Stomach (tissue), 9 donors: ENCODE results near the gene DNAH10. TPM values are rescaled to one million over a fixed set of nuclear protein-coding genes. Genes with fewer than 3 reads are reported as not detected.

Experiments
- DNase-seq, 2 donors: peaks; one replicate each; pipeline versions ENCODE4 v3.0.0 to v3.0.0-alpha.2; 2013 to 2019
- H3K27ac ChIP-seq, 5 donors: fragments of 200-600 bp in 4 of 5; sonication (generic) in 4 of 5; one replicate each; pipeline ENCODE4 v1.5.1; 2013 to 2019; ENCODE audit warnings: mild to moderate bottlenecking in 1 of 5, moderate library complexity in 1 of 5
- H3K27me3 ChIP-seq, 3 donors: fragments of 200-600 bp; sonication (generic); one replicate each; pipeline ENCODE4 v1.5.1; 2017 to 2019; ENCODE audit warnings: mixed run types in 1 of 3
- H3K36me3 ChIP-seq, 4 donors: fragments of 200-600 bp; sonication (generic); 1 replicate in 3 of 4; 2 replicates in 1 of 4; pipeline ENCODE4 v1.5.1; 2016 to 2019
- H3K4me1 ChIP-seq, 4 donors: fragments of 200-600 bp; sonication (generic); one replicate each; pipeline ENCODE4 v1.5.1; 2016 to 2019
- H3K4me3 ChIP-seq, 4 donors: fragments of 200-600 bp; sonication (generic) in 3 of 4; one replicate each; pipeline ENCODE4 v1.5.1; 2016 to 2019; ENCODE audit warnings: mild to moderate bottlenecking in 1 of 4
- H3K9me3 ChIP-seq, 4 donors: fragments of 200-600 bp; sonication (generic); one replicate each; pipeline ENCODE4 v1.5.1; 2016 to 2019
- EP300 ChIP-seq: sonication (generic); formaldehyde crosslinking; IDR thresholded peaks from one replicate; pipeline ENCODE4 v1.6.1; 2017; ENCODE audit warnings: antibody characterized with exemption
- POLR2A ChIP-seq, 4 donors: fragments of 450-650 bp; IDR thresholded peaks; one replicate each; pipeline ENCODE4 v1.6.1; 2016; ENCODE audit warnings: antibody characterized with exemption in 4 of 4, control low read depth in 2 of 4, mild to moderate bottlenecking in 1 of 4, moderate library complexity in 1 of 4
- POLR2AphosphoS5 ChIP-seq, 3 donors: sonication (generic); formaldehyde crosslinking; IDR thresholded peaks; one replicate each; pipeline ENCODE4 v1.6.1; 2016; ENCODE audit warnings: antibody characterized with exemption in 3 of 3
- WGBS, 5 donors: extraction: QIAGEN DNeasy Blood & Tissue Kit in 3 of 5; methylation state at CpG; one replicate each; pipeline versions ENCODE4 v1.1.5 to v1.1.7; 2013 to 2018; 5-methylcytosine and 5-hydroxymethylcytosine counted together
- intact Hi-C: fragments of 100-400 bp; cut with DNase I; formaldehyde crosslinking; loops from one replicate; pipeline ENCODE4 v1.15.1; 2023; ENCODE audit warnings: low total_unique reads
- polyA plus RNA-seq, 3 donors: library from polyadenylated mRNA; stranded (reverse); fragments of 200-250 nt; gene quantifications; one replicate each; pipeline ENCODE4 v1.2.3, GENCODE V29; 2013
- total RNA-seq, 5 donors: library from RNA; depleted of rRNA; stranded (reverse); fragments of >200 nt; gene quantifications; one replicate each; pipeline versions ENCODE4 v1.1.0 to v1.2.3, GENCODE V29; 2014 to 2016
- TF ChIP-seq, protein P1 (sequence below), 7 experiments: fragments of 450-650 bp in 4 of 7; fragments of 200-600 bp in 3 of 7; sonication (generic) in 3 of 7; IDR thresholded peaks; one replicate each; pipeline ENCODE4 v1.5.1; 2016 to 2019; ENCODE audit warnings: antibody characterized with exemption in 7 of 7, control low read depth in 2 of 7, mild to moderate bottlenecking in 1 of 7
- donor health status: healthy with polysubstance abuse.
- donor health status: Bipolar disorder and iron deficiency.
- donor health status: healthy.

DNAH10 gene
- total and polyA plus RNA-seq, 8 donors, result under 0.01 to 0.92 (median 0.15) TPM; not detected in 3

DNA sequence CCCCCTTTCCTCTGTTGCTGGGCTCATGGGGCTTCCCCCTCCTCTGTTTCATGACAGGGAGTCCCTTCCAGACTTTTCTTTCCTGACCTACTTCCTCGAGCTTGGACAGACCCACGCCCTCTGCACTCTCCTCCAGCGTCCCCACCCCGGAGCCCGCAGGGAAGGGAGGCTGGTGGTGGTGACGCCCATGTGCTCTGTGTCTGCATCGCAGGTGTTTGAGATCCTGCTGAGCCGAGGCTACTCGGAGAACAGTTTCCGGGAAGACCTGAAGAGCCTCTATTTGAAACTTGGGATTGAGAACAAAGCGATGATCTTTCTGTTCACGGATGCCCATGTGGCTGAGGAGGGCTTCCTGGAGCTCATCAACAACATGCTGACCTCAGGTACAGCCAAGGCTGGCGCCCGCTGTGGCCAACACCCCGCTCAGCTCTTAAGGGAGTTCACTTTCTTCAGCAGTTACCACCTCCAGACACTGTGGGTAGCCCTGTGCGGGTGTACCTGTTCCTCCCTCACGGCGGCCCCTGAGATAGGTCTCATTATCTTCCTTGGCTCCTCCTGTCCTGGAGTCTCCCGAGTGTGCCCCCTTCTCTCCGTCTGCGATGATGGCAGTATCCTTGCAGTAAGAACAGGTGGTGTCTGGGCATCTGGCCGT, 125.0 kb downstream of the DNAH10 start:
- Histone ChIP-seq H3K4me1 (no peaks in the 10 kb centered on the region), H3K4me3 (no peak overlapping the region), H3K9me3 (peaks cover 0 to 9% (median 3%) of the 10 kb centered on the region in 4 donors), H3K36me3 (no peaks in the 10 kb centered on the region), H3K27me3 (peaks cover 0 to 72% (median 24%) of the 10 kb centered on the region in 3 donors), H3K27ac (no peak overlapping the region)
- intact Hi-C loops, result no loop called here
- TF ChIP-seq, protein P1, sequence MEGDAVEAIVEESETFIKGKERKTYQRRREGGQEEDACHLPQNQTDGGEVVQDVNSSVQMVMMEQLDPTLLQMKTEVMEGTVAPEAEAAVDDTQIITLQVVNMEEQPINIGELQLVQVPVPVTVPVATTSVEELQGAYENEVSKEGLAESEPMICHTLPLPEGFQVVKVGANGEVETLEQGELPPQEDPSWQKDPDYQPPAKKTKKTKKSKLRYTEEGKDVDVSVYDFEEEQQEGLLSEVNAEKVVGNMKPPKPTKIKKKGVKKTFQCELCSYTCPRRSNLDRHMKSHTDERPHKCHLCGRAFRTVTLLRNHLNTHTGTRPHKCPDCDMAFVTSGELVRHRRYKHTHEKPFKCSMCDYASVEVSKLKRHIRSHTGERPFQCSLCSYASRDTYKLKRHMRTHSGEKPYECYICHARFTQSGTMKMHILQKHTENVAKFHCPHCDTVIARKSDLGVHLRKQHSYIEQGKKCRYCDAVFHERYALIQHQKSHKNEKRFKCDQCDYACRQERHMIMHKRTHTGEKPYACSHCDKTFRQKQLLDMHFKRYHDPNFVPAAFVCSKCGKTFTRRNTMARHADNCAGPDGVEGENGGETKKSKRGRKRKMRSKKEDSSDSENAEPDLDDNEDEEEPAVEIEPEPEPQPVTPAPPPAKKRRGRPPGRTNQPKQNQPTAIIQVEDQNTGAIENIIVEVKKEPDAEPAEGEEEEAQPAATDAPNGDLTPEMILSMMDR (IDR thresholded peaks at IDR 0.05), result no peak
- TF ChIP-seq EP300 (no peak), POLR2A (IDR thresholded peaks at IDR 0.05) (no peak), POLR2AphosphoS5 (IDR thresholded peaks at IDR 0.05) (no peak)
- WGBS, 5 donors, result 54 to 64% (median 56%) methylated on average over 22 of the region's 22 CpGs
- DNase-seq, result peak in 1 of 2 donors; percentile 46

DNA sequence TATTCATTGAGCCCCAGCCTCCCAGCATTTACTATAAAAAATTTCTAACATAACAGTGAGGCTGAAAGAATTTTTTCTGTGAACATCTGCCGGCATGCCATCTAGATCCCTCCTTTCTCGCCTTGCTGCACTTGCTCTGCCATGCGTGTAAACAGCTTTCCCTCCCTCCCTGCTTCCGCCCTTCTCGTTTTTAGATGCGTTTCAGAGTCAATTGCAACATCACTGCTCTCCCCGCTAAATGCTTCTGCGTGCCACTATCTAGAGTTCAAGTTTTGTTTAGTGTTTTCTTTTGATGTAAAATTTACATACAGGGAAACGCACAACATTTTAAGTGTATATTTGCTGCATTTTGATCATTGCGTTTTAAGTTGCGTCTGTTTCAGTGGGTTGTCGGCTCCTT, 126.9 kb downstream of the DNAH10 start:
- Histone ChIP-seq H3K4me3 (no peak overlapping the region), H3K4me1 (no peaks in the 10 kb centered on the region), H3K27ac (no peak overlapping the region), H3K27me3 (peaks cover 0 to 88% (median 19%) of the 10 kb centered on the region in 3 donors), H3K36me3 (no peaks in the 10 kb centered on the region), H3K9me3 (peaks cover 0 to 8% (median 3%) of the 10 kb centered on the region in 4 donors)
- 59 to 78% (median 67%) methylated on average over 12 of the region's 12 CpGs for WGBS, 5 donors
- intact Hi-C loops, result no loop called here
- no peak for TF ChIP-seq POLR2A (IDR thresholded peaks at IDR 0.05)
- TF ChIP-seq, protein P1 (IDR thresholded peaks at IDR 0.05), result no peak
- no peak for TF ChIP-seq POLR2AphosphoS5 (IDR thresholded peaks at IDR 0.05)
- TF ChIP-seq EP300, result no peak
- DNase-seq, result no peak

DNA sequence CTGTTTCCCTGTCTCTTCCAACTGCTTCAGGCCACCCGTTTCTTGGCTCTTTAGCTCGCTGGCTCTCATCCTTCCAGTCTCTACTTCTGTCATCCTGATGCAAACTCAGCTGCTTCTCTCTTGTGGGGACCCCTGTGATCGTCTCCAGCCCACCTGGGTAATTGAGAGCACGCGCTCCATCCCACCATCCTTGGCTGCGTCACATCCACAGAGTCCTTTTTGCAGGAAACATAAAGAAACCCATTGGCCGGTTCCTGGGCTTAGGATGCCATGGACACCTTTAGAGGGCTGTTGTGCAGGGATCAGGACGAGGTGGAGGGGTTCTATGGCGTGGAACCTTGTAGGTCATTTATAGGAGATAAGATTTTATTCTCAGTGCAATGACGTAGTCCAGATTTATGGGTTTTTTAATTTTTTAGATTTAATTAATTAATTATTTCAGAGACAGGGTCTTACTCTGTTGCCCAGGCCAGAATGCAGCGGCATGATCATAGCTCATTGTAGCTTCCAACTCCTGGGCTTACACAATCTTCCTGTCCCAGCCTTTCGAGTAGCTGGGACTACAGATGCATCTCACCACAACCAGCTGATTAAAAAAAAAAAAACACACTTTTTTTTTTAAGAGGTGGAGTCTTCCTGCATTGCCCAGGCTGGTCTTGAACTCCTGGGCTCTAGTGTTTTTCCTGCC, 127.9 kb downstream of the DNAH10 start:
- Histone ChIP-seq H3K9me3 (no peaks in the 10 kb centered on the region), H3K4me1 (no peaks in the 10 kb centered on the region), H3K27me3 (peaks cover 0 to 78% (median 13%) of the 10 kb centered on the region in 3 donors), H3K27ac (no peak overlapping the region), H3K4me3 (no peak overlapping the region), H3K36me3 (no peaks in the 10 kb centered on the region)
- TF ChIP-seq POLR2AphosphoS5 (IDR thresholded peaks at IDR 0.05), result no peak
- TF ChIP-seq, protein P1 (IDR thresholded peaks at IDR 0.05), result no peak
- TF ChIP-seq POLR2A (IDR thresholded peaks at IDR 0.05), result no peak
- no peak for TF ChIP-seq EP300
- DNase-seq, result no peak
- intact Hi-C loops, result no loop called here
- 76 to 85% (median 83%) methylated on average over 12 of the region's 12 CpGs for whole genome bisulfite sequencing, 5 donors

DNA sequence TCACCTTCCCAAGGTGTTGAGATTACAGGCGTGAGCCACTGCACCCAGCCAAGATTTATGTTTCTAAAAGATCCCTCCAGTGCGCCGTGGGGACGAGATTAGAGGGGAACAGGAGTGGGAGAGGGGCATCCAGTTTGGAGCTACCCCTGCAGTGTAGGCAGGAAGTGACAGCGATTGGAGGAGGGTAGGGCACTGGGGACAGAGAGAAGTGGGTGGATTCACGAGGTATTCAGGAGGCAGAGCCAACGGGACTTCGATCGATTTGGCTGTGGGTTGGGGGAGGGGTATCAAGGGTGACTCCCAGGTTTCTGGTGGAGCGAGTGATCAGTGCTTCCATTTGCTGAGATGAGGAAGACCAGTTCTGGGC, 128.4 kb downstream of the DNAH10 start:
- no peaks in the 10 kb centered on the region for H3K4me1 ChIP-seq
- H3K36me3 ChIP-seq, result no peaks in the 10 kb centered on the region
- no peak overlapping the region for H3K4me3 ChIP-seq
- no peaks in the 10 kb centered on the region for H3K9me3 ChIP-seq
- WGBS, 5 donors, result 50 to 63% (median 54%) methylated on average over 10 of the region's 10 CpGs
- intact Hi-C loops, result no loop called here
- no peak for DNase-seq
- peaks cover 0 to 73% (median 13%) of the 10 kb centered on the region in 3 donors for H3K27me3 ChIP-seq
- H3K27ac ChIP-seq, result no peak overlapping the region
- TF ChIP-seq, protein P1 (IDR thresholded peaks at IDR 0.05), result no peak
- TF ChIP-seq POLR2AphosphoS5 (IDR thresholded peaks at IDR 0.05), result no peak
- TF ChIP-seq EP300, result no peak
- no peak for TF ChIP-seq POLR2A (IDR thresholded peaks at IDR 0.05)
